Activated CD4-positive, alpha-beta T cell treated with anti-CD3 and anti-CD28 coated beads, Interleukin-2, amount 50 U/mL, for 24 hours (primary cell): ENCODE results near the gene CFAP100.

Experiments used
- DNase-seq, 2 donors: peaks; one replicate each; pipeline ENCODE4 v3.0.0-alpha.2; 2020; ENCODE audit warnings: low read depth in 1 of 2, low spot score in 1 of 2

Gene CFAP100

GRCh38 chr3:126356373-126357264 lies 38.1 kb upstream of the CFAP100 start:
- DNase-seq, result no peak

DNA sequence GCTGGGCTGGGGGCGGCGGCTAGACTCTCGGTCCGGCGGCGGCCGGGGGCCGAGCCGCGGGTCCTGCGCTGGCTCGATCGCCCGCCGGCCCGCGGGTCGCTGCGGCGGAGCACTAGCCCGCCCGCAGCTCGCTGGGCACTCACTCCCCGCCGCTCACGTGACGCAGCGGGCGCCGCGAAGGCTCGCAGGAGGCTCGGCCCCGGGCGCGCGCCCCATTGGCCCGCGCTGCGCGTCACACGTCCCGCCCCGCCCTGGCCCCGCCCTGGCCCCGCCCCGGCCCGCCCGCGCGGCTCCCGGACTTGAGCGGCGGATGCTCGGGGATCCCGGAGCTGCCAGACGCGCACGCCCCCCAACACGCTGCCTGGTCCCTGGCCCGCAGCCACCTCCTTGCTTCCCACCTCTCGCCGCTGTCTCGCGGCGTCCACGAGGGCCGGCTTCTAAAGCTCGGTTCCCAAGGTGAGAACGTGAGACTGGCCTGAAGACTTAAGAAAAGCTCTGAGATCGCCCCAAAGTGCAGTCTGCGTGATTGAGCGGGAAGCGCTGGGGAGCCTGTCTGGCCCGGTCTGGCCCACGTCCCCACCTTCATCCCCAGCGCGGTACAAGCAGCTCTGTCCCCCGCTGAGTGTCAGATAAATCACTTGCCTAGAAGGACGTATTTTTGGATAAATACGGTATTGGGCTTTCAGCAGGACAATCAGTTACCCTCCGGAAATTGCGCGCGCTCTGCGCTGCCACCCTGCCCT lies 37.2 kb upstream of the CFAP100 start, which contains the start of gene KLF15:
Gene KLF15 (minus strand): TSS at position 114 of the 743 bp plus-strand sequence. CDS start 4,486 bp downstream, outside the sequence.
- DNase-seq, result peak; percentile 61 to 64

DNA sequence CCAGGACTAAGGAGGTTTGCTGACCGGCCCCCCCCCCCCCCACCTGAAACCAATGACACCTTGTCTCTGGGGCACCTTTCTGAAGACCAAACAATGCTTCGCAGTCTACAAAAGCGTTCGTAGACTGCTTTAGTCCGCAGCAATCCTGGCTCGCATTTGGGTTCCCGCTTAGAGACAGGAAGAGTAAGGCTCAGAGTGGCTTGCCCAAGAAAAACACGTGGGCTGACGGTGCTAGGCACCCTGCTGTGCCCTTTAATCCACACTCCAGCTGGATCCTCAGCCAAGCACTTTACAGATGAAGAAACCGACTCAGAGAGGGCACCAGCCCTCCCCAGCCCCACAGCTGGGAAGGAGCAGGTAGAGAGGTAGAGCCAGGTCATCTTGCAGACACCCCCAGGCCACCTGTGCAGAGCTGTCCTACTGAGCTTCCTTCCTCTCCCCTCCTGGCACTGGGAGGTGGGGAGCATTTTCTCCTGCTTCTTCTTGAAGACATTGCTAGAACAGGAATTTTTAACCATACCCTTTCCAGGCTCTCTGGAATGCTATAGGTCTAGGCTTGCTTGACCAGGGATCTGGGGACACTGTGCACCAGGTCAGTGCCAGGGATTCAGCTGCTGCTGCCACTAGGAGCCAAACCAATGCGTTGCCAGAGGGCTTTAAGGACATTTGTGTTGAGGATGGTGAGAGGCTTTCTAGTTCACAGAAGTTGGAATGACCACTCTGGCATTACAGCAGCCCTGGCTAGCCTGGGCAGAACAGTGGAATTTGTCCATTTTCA lies 36.5 kb upstream of the CFAP100 start:
- no peak for DNase-seq

GRCh38 chr3:126358816-126359181 lies 35.9 kb upstream of the CFAP100 start:
- DNase-seq, result no peak

GRCh38 chr3:126360046-126360713 lies 34.5 kb upstream of the CFAP100 start:
- DNase-seq, result no peak

DNA sequence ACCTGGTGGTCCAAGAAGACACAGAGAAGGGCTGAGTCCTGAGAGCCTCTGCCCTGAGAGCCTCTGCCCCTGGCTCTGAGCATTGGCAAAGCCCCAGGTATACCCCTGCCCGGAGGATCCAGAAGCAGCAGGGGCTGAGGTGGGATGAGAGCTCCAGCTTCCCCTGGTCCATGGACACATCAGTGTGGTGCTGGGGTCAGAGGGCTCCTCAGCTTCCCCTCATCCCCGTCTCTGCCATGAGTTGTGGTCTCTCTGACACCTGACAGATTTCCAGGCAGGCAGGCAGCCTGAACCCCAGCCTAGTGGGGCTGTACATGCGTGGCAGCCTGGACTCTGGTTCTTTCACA lies 34.0 kb upstream of the CFAP100 start:
- DNase-seq, result no peak

DNA sequence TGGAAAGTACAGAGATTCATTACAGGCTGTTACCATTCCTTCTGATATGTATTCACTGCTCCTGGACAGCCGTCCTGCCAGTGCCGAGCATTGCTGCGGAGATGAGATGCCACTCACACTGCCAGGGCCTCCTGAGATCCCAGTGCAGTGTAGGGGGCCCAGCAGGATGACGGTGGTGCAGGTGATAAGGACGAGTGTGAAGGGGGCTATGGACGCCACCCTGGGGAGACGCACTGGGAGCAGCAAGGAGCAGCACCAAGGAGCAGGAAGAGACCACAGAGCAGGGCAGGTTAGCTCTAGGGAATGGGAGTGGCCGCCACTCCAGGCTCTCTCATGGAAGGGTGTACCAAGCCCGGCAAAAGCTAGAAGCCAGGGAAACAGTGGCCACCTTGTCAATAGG lies 33.5 kb upstream of the CFAP100 start:
- no peak for DNase-seq

GRCh38 chr3:126364130-126364695 lies 30.5 kb upstream of the CFAP100 start:
- no peak for DNase-seq

DNA sequence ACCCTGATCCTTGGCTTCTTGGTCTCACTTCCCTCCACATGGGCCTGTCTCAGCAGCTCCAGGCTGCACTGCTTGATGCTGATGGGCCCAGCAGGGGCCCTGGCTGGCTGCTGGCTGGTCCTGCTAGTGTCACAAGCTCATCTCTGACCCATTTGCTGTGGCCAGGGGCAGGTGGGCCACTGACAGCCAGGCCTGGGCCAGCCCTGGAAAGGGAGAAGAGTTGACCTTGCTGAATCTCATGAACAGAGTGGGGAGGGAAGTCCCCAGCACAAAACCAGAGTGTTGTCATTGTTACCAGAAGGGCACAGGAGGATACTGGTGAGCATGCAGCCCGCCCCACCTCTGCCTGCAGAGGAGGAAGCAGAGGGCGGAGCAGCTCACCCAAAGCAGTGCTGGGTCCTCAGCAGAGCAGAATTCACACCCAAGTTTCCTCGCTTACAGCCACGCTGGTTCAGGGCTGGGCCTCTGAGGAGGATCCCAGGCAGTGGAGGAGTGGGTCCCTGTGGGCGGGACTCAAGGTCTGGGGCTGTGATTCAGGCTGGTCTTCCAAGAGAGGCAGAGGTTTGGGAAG lies 29.9 kb upstream of the CFAP100 start:
- DNase-seq, result no peak

DNA sequence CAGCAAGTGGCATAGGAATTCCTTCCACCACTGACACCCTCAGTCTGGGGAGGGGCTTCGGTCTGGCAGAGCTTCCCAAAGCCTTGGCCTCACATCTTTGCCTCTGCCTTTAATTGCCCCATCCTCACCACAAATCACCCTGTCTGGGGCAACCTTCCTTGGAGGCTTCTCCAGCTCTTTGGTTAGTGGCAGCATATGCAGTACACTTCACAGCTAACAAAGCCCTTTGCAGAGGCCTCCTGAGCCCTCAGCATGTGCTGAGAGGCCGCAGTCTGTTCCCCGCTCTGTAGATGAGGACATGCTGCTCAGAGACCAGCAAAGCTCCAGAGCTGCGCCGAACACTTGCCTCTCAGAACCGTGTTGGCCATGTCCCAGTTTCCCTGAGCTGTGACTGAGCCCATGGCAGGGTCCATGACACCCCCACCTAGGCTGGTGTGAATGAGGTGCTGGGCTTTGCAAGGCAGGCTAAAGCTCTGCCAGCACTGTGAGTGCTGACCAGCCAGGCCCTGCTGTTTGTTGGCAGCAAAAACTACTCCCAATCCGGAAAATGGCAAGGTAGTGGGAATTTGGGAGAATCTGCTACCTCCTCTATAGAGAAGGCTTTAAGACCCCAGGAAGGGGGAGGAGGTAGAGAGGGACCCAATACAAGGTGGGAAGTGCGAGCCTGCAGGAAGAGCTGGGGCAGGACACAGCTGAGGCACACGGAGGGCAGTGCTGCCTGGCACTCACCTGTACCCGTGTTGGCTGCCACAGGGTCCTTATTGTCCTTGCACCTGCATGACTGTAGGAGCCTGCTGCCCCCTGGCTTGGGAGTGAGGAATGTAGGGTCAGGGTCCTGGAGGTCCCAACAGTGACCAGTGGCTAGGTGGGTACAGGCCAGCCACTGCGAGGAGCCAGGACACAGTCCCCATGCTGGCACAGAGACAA lies 29.1 kb upstream of the CFAP100 start:
- no peak for DNase-seq

DNA sequence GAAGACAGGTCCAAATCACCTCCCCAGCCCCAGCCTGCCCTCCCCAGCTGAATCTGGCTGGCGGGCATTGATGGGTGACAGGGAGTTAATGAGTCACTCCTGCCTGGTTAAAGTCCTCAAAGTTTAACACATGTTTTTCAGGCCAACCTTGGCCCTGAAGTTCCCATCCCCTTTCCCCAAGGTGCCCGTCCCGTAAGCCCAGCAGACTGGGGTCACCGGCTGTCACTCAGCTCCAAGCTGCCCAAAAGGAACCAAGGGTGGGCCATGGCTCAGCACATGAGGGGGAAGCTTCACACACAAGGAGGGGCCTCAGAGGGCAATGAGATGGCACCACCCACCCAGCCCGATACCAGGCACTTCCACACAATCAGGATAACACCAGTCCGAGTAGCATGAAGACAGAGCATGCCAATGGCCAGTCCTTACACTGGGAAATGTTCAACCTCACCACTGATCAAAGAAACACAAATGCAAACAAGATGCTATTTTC lies 27.3 kb upstream of the CFAP100 start:
- DNase-seq, result no peak

GRCh38 chr3:126369490-126369889 lies 25.2 kb upstream of the CFAP100 start:
- DNase-seq, result no peak

GRCh38 chr3:126370055-126370454 lies 24.7 kb upstream of the CFAP100 start:
- DNase-seq, result no peak

DNA sequence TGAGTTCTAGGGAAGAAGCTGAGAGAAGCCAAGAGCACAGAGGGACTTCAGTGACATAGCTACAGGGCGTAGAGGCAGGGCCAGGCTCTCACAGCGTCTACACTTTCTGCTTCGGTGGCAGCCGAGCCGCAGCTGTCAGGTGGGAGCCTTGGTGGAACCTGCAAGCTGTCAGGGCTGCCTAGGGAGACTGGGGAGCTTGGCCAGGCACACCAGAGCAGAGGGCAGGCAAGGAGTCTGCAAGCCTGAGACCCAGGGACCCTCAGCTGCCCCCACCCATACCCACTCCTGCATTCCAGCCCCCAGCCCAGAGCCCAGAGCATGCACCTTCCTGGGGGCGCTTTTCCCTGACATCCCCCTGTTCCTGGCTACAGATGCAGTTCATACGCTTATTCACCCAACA lies 24.1 kb upstream of the CFAP100 start:
- DNase-seq, result no peak

GRCh38 chr3:126371096-126371705 lies 23.5 kb upstream of the CFAP100 start:
- DNase-seq, result no peak

- DNase-seq, result no peak
Observed at GRCh38 chr3:126372413-126373145, 22.1 kb upstream of the CFAP100 start.

DNA sequence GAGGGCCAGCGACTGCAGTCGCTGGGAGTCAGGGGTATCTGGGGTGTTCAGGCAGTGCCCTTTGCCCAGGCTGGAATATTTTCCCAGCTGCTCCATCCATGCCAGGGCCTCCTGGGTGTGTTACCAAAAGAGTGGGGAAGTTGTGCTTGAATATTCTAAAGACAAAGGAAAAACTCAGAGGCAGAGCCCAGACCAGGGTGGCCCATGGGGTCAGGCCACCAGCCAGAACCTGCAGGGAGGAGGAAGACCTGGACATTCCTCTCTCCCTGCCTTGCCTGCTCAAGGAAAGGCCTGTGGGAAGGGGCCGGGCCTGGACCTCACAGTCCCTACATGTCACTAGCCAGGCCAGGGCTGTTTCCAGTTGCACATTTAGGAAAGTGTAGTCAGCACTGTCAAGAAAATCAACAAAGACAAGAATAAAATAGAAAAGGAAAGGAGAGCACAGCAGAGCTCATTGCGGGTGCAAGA lies 21.5 kb upstream of the CFAP100 start:
- no peak for DNase-seq
